HG03469 (cell line): Measurements from ENCODE around the gene PWWP2B.
"Not testable (repeated sequence)": the region's sequence is repeated elsewhere in the genome, so short reads cannot be mapped to it uniquely, and the experiment has no call there.

Source experiments
- ATAC-seq: cut with Tn5 transposase; IDR thresholded peaks from one replicate; pipeline ENCODE4 v1.9.1; 2021; ENCODE audit warnings: mild to moderate bottlenecking, moderate library complexity, moderate number of reproducible peaks; ENCODE audit not compliant: unreplicated experiment

The PWWP2B gene

GRCh38 chr10:132397036-132397541 is at the start of gene PWWP2B:
Gene PWWP2B (plus strand): TSS chr10:132397200. CDS start chr10:132397227, 27 bp downstream.
- ATAC-seq, result peak; percentile 22

DNA sequence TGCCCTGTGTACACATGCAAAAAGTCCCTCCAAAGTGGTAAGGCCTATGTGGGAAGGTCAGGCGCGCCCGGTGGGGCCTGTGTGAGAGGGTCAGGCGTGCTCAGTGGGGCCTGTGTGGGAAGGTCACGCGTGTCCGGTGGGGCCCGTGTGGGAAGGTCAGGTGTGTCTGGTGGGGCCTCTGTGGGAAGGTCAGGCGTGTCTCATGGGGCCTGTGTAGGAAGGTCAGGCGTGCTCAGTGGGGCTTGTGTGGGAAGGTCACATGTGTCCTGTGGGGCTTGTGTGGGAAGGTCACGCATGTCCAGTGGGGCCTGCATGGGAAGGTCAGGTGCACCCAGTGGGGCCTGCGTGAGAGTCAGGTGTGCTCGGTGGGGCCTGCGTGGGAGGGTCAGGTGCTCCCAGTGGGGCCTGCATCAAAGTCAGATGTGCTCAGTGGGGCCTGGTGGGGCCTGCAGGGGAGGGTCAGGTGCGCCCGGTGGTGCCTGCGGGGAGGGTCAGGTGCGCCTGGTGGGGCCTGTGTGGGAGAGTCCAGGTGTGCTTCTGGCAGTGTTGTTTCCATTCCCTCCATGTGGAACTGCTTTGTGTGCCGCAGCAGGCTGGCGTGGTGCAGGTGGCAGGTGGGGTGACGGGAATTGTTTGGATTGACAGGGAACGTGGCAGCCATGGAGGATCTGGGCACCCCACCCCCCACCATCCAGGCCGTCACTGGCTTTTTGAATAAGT is 49.6 kb upstream of the PWWP2B start:
- no peak for ATAC-seq

DNA sequence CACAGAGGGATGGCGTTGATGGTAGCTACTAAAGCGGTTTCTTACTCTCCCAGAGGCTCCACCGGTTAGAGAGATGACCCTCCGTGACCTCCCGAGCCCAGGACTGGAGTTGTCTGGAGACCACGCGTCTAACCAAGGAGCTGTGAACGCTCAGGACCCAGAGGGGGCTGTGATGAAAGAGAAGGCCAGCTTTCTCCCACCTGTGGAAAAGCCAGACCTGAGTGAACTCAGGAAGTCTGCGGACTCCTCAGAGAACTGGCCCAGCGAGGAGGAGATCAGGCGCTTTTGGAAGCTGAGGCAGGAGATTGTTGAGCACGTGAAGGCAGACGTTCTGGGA is 49.1 kb upstream of the PWWP2B start:
- ATAC-seq, result no peak

DNA sequence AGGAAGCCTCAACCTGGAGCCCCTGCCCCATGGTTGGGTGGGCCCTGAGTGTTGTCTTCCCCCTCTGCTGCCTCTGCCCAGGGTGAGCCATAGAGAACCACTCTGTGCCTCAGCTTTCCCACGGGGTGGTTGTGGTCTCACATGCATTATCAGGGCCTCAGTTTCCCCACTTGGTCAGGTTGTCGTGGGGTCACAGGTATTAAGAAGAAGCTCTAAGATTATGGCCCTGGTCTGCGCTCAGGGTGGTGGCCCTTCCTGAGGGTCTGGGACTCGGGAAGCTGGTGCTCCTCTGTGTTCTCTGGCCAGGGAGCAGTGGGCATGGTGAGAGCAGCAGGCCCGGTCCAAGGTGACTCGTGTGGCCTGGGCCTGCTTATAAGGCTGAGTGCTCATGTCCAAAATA is 47.2 kb upstream of the PWWP2B start:
- no peak for ATAC-seq

DNA sequence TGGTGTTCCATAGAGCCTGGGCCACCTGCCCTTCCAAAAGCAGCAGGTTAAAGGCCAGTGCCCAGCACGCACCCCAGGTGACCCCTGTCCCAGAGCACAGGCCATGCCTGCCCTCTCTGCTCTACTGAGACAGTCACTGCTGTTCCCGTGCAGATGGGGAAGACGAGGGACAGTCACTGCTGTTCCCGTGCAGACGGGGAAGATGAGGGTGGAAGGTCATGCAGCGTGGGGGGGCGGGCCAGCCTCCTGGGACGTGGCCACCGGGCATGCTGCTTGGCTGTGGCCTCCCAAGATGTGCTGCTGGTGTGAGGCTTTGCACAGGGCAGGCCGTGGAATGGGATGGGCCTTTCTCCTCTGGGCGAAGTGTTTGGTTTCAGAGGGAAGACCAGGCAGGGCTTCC is 46.6 kb upstream of the PWWP2B start:
- ATAC-seq, result no peak

- no peak for ATAC-seq
Measured at GRCh38 chr10:132350946-132351345, 46.1 kb upstream of the PWWP2B start.

GRCh38 chr10:132351611-132352010 is 45.4 kb upstream of the PWWP2B start:
- ATAC-seq, result no peak

- not testable (repeated sequence) for ATAC-seq
Measured at GRCh38 chr10:132352462-132353308, 44.3 kb upstream of the PWWP2B start.

DNA sequence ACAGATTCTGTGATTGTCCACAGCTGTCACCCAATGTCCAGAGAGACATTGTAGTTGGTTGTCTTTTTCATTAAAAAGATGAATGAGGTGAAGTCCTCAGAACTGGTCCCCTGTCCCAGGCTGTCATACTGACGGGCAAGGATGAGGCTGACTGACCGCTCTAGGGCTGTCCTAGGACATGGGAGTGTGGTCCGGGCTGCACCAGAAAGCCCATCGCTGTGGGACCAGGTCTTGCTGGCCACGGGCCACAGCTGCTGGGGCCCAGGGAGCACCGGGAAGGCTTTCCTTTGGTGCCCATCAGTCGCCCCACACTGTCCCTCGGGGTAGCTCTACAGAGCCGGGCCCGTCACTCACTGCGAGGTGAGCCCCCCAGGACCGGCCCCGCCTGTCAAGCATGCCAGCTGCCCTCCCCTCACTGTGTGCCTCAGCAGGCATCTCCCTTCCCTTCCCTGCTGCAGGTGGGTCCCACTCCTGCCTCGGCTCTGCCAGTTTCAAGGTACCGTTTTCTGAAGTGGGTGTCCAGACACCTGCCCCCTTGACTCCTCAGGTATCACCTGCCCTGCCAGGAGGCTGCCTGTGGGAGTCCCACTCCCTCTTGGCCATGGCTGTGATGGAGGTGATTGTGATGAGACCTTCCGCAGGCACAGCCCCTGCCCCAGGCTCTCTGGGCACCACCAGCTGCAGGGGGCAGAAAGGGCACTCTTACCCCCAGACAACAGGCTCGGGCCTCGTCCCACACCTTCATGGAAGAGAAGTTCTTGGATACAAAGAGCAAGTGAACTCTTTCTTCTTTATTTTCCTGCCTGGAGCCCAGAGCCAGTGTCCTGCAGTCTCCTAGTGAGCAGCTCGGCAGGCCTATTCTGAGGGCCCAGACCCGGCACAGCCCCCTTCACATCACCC is 43.3 kb upstream of the PWWP2B start:
- no peak for ATAC-seq

DNA sequence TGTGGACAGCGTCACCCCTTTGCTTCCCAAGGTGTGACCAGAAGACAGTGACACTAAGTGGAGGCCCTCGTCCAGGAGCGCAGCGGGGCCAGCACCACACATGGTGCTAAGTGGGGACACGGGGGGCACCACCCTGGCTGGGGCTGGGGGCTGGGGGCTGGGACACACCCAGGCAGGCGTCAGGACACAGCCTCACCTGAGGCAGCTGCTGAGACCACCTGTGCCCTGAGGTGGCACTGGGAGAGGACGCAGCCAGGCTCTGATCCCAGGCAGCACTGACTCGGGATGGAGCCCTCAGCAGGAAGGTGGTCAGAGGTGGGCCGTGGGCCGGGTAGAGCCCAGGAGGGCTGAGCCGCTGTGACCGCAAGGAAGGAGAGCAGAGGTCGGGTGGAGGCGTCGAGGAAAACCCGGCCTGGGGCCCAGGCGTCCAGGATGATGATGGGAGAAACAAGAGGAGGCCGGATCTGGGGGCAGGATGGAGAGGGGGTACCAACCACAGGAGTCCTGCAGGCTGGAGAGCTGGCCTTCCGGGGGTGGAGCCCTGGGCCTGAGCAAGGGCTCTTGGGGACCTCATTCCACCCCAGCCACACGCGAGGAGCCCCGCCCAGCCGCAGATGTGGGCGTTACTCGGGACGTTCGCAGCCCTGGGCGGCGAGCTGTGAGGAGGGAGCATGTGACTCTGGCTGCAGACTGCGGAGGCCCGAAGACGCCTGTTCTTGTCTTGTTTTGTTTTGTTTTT is 42.5 kb upstream of the PWWP2B start:
- ATAC-seq, result no peak

- ATAC-seq, result no peak
Measured at GRCh38 chr10:132355297-132355696, 41.7 kb upstream of the PWWP2B start.

- ATAC-seq, result no peak
Measured at GRCh38 chr10:132355754-132356153, 41.2 kb upstream of the PWWP2B start.

DNA sequence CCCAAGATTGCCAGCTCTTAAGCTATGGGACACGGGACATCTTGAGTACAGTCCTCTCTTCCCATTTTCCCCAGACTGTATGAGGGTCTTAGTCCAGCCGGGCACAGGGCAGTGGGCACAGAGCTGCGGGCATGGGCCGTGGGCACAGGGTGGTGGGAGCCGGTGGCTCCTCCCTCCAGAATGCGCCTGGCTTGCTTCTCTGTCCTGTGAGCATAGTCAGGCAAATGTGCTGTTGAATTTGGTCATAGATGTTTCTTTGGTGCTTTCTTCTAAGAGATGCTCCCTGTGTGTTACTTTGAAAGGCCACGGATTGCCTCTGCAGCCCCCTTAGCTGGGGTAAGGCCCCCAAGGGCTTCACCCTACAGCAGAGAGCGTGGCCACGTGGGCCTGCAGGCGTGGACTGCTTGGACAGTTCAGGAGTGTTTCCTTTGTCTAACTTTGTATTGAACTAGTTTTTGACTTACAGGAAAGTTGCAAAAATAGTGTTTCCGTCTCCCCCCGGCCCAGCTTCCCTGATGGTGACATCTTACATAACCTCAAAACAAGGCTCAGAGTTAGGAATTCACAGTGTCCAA is 40.3 kb upstream of the PWWP2B start:
- ATAC-seq, result no peak

DNA sequence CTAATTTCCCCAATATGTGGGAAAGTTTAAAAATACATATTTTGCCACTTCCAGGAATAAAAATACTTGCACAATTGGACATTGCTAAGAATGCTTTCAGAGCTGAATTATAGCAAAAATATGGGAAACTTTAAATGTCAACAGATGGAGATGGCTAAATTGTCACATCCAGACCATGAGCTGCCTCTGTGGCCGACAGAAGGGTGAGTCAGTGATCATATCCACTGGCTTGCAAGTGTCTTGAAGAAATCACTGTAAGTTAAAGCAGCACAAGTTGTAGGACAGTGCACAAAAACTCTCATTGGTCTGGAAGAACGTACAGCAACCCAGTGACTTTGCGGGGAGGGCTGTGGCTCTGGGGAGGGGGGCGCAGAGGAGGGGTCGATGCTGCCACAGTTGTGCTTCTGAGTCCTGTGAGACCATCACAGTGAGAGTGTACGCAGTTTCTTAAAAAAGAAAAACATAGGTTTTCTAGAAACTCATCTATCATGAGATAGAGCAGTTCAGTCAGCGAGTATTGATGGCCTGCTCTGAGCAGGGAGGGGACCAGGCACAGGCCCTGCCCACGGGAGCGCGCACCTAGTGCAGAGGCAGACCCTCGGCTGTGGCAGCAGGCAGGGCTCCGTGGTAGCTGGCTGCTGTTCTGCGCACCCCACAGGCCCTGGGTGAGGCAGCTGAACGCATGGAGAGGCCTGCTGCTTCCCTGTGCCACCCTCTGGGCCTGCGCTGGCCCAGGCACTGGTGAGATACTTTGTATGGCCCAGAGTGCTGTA is 39.5 kb upstream of the PWWP2B start:
- ATAC-seq, result no peak

DNA sequence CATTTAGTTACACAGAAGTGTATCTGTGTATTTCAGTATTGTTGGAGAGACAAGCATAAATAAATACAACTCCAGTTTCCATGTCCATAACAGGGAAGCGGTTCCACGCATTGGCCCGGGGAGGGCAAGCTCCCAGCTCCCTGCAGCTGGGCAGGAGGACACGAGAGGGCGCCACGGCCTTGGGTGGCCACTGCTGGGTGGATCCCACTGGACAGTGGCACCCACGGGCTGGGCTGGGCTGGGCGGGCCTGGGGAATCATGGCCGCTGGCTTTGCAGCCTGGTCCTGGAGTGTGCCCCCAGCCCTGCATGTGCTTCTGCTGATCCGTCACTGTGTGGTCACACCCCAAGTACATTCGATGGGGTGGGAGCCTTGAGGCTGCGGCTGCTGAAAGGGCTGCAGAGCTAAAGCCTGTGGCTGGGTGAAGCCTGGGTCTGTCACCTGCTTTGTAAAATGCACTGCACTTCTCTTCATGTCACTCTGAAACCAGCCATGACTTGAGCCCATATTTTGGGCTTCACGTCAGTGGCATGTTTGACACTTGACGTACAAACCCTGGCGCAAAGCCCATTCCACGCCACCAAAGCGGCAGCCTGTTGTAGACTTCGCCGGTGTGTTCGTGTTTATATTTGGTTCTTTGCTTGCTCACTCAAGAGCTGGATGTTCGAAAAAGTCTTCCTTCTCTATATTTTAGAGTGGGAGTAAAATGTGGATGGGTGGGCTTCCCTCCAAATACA is 37.5 kb upstream of the PWWP2B start:
- ATAC-seq, result no peak

DNA sequence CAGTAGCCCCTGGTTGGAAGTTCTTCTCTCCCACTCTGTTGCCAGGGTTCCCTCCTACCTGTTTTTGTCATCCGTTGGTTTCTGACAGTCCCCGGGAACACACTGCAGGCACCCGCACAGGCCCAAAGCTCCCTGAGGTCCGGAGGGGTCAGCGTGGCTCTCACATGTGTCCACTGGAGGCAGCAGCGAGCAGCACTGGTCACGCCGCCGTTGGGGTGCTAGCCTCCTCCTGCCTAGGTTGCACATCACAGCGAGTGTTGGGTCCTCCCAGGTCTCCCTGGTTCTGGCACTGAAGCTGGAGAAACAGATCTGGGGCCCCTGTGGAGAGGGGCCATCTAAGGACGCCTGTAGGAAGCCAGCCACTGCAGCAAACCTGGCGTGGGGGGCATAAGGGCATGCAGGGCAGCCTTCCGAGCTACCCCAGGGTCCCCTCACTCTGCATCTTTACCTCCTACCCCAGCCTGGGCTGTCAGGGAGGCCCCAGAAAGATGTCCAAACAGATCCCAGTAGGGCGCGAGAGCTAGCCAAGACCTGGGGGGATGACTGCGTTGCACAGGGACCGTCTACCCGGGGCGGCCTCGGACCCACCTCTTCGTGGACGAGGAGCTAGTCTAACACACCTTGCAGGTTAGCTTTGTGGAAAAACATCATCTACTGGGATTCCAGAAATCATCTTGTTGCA is 36.1 kb upstream of the PWWP2B start:
- ATAC-seq, result no peak

DNA sequence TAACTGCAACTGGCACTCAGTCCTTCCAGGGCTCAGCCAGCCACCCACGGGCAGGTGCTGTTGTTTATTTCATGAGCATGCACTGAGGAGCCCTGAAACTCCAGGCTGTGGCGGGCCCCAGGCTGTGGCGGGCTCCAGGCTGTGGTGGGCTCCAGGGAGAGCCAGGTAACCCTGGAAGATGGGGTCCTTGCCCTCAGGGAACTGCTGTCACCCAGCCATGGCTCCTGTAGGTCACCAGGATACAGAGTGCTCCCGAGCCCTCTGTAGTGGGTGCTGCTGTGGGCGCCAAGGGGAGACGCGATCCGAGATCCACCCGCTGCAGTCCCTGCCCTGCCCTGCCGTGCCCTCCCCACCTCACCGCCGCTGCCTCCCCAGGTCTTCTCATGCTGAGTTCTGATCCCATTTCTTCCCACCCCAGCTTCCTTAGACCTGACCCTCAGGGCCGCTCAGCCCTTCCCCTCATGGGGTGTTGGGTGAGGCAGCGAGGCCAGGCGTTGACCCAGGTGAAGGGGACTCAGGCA is 35.4 kb upstream of the PWWP2B start:
- no peak for ATAC-seq

DNA sequence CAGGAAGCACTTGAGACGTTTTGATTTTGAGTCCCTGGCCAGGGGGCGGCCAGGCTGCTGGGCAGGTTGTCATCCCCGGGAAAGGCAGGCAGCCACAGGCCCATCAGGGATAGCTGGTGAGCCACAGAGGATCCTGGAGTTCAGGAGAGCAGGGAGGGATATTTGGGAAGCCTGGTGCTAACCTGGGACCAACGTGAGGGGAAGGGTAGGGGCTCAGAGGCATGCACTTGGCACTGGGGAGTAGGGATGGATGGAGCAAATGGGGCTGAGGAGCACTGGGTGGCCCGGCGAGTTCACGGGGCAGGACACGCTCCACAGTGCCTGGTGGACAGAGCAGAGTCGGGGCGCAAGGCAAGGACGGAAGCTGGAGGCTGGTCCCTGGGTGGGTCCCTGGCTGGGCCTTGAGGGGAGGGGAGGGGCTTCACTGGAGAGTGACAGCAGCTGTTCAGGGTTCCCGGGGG is 34.8 kb upstream of the PWWP2B start:
- no peak for ATAC-seq
